ENCODE measurements around the gene MAPK14.

GRCh38 chr6:36104836-36105235, 77.2 kb downstream of the MAPK14 start:
- no peak for TF ChIP-seq EZH2 (IDR thresholded peaks at IDR 0.05; ENCODE audit: insufficient read depth, poor library complexity, severe bottlenecking)
- TF ChIP-seq EZH2phosphoT487 (IDR thresholded peaks at IDR 0.05; ENCODE audit: insufficient read depth, low read depth): no peak

Data from GM23248 (cell line).